ENCODE measurements around the gene SLAIN1.
A peak's percentile ranks its signal among the peaks of the same experiment; 100 is the strongest.

The SLAIN1 gene

DNA sequence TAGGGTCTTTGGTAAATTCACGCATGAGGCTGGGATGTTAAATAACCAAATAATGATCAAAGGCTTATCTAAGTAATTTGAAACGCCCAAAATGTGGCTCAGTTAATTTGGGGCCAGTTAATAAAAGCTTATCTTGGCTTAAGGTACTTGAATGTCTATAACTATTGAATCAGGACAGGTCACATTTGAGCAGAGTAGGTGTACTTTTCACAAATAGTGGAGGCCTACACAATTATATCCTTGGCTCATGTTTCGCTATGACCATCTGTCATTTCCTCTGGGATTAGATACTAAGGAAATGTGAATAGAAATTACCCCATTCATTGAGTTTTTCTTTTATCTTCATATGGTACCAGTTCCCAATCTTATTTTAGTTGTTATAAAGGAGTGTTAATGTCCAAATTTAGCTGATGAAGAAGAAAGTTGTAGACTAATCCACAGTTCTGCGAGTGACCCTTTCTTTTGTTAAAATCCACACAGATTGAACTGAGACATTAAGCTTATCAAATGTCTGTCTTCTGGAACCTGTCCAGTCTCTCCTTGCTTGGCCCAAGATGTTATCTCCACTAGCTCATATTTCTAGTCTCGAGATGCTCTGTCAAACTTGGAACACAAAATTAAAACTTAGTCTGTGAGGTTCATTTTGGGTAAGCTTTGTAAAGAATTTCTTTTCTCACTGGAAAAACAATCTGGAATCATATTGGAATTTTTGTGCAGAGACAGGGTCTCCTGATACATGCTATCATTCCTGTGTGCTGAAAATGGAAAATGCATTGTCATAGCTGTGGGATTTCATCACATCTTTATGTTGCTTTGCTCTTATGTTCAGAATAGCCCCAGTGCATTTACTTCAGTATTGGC is 31.0 kb downstream of the SLAIN1 start (continued):
- TF ChIP-seq KLF8 (tag by site-specific recombination; IDR thresholded peaks at IDR 0.05), result peak; percentile 49; the same call in 1 of the 2 replicates
- no peak for TF ChIP-seq ZNF169 (tag by site-specific recombination; IDR thresholded peaks at IDR 0.05)
- TF ChIP-seq ZNF132 (tag by site-specific recombination; IDR thresholded peaks at IDR 0.05; ENCODE audit: borderline replicate concordance), result no peak
- no peak for TF ChIP-seq GLI4 (tag by site-specific recombination; IDR thresholded peaks at IDR 0.05)
- TF ChIP-seq ZNF175 (tag by site-specific recombination; IDR thresholded peaks at IDR 0.05), result no peak
- no peak for TF ChIP-seq ZBTB1 (tag by site-specific recombination; IDR thresholded peaks at IDR 0.05)
- TF ChIP-seq ZNF654 (tag by site-specific recombination; IDR thresholded peaks at IDR 0.05; ENCODE audit: low read depth), result no peak
- no peak for TF ChIP-seq ZNF791 (tag by site-specific recombination; IDR thresholded peaks at IDR 0.05)
- TF ChIP-seq, protein P1, sequence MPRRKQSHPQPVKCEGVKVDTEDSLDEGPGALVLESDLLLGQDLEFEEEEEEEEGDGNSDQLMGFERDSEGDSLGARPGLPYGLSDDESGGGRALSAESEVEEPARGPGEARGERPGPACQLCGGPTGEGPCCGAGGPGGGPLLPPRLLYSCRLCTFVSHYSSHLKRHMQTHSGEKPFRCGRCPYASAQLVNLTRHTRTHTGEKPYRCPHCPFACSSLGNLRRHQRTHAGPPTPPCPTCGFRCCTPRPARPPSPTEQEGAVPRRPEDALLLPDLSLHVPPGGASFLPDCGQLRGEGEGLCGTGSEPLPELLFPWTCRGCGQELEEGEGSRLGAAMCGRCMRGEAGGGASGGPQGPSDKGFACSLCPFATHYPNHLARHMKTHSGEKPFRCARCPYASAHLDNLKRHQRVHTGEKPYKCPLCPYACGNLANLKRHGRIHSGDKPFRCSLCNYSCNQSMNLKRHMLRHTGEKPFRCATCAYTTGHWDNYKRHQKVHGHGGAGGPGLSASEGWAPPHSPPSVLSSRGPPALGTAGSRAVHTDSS (tag by site-specific recombination; IDR thresholded peaks at IDR 0.05), result no peak
- no peak for TF ChIP-seq HOXC10 (CRISPR knock-in tag; IDR thresholded peaks at IDR 0.05)
- 0 out of 2 replicates have a peak, but pooled peaks have one; percentile 25 for TF ChIP-seq ZNF366 (tag by site-specific recombination; conservative IDR thresholded peaks at IDR 0.05)
- TF ChIP-seq ZNF585B (tag by site-specific recombination; IDR thresholded peaks at IDR 0.05), result no peak
- no peak for TF ChIP-seq ZNF23 (tag by site-specific recombination; IDR thresholded peaks at IDR 0.05; ENCODE audit: borderline replicate concordance)
- no peak for TF ChIP-seq ZNF48 (tag by site-specific recombination; IDR thresholded peaks at IDR 0.05)
- TF ChIP-seq ZNF670 (tag by site-specific recombination; IDR thresholded peaks at IDR 0.05; ENCODE audit: low read depth), result no peak
- TF ChIP-seq ZNF473 (tag by site-specific recombination; IDR thresholded peaks at IDR 0.05), result no peak
- TF ChIP-seq ZFP41 (tag by site-specific recombination; IDR thresholded peaks at IDR 0.05; ENCODE audit: borderline replicate concordance), result no peak
- no peak for TF ChIP-seq ZNF510 (tag by site-specific recombination; IDR thresholded peaks at IDR 0.05; ENCODE audit: insufficient replicate concordance)
- TF ChIP-seq ZNF544 (tag by site-specific recombination; IDR thresholded peaks at IDR 0.05), result no peak
- no peak for TF ChIP-seq ZNF140 (tag by site-specific recombination; IDR thresholded peaks at IDR 0.05)
- no peak for TF ChIP-seq PRDM4 (tag by site-specific recombination; IDR thresholded peaks at IDR 0.05)
- TF ChIP-seq ZBTB11 (tag by site-specific recombination; conservative IDR thresholded peaks at IDR 0.05; ENCODE audit: low read depth), result no peak
- TF ChIP-seq ZNF777 (tag by site-specific recombination; IDR thresholded peaks at IDR 0.05; ENCODE audit: borderline replicate concordance), result no peak
- TF ChIP-seq SALL2 (tag by site-specific recombination; IDR thresholded peaks at IDR 0.05; ENCODE audit: borderline replicate concordance), result no peak
- peak; percentile 25; the same call in 1 of the 2 replicates for TF ChIP-seq ZXDB (tag by site-specific recombination; IDR thresholded peaks at IDR 0.05)
- no peak for TF ChIP-seq ZNF837 (tag by site-specific recombination; IDR thresholded peaks at IDR 0.05)
- TF ChIP-seq TCF7L2 (IDR thresholded peaks at IDR 0.05; ENCODE audit: borderline replicate concordance, low read depth, low read length), result peak; percentile 98
- TF ChIP-seq ZNF274 (IDR thresholded peaks at IDR 0.05; ENCODE audit: low read length), result no peak
- no peak for TF ChIP-seq ZNF274 (tag by site-specific recombination; IDR thresholded peaks at IDR 0.05; ENCODE audit: borderline replicate concordance)
- peak; percentile 56 for TF ChIP-seq SP7 (tag by site-specific recombination; IDR thresholded peaks at IDR 0.05)
- peak; percentile 81 for TF ChIP-seq ZNF843 (tag by site-specific recombination; IDR thresholded peaks at IDR 0.05)
- no peak for TF ChIP-seq ZNF629 (tag by site-specific recombination; IDR thresholded peaks at IDR 0.05)
- TF ChIP-seq ZNF394 (tag by site-specific recombination; IDR thresholded peaks at IDR 0.05; ENCODE audit: borderline replicate concordance), result no peak
- no peak for TF ChIP-seq ZNF341 (tag by site-specific recombination; IDR thresholded peaks at IDR 0.05; ENCODE audit: low read depth)
- TF ChIP-seq KLF16 (tag by site-specific recombination; IDR thresholded peaks at IDR 0.05), result no peak

Measured in HEK293 (cell line).